ACC112 (cell line): ENCODE results near the gene SIRPG.

Experiments
- H2AFZ ChIP-seq: fragments of 200-600 bp; sonication (generic); one replicate; pipeline ENCODE4 v1.6.0; 2017; ENCODE audit warnings: antibody characterized with exemption, low read length; ENCODE audit not compliant: unreplicated experiment
- H3K27ac ChIP-seq: fragments of 200-600 bp; sonication (generic); 2 replicates; pipeline ENCODE4 v1.5.1; 2014; ENCODE audit warnings: low read depth, mild to moderate bottlenecking, antibody characterized with exemption, low read length, moderate library complexity
- H3K27me3 ChIP-seq: fragments of 200-600 bp; sonication (generic); 2 replicates; pipeline ENCODE4 v1.6.1; 2014; ENCODE audit warnings: mild to moderate bottlenecking, antibody characterized with exemption, low read length, moderate library complexity, mixed read lengths; ENCODE audit not compliant: insufficient read depth
- H3K36me3 ChIP-seq: fragments of 200-600 bp; sonication (generic); 2 replicates; pipeline ENCODE4 v1.6.1; 2016; ENCODE audit warnings: mild to moderate bottlenecking, antibody characterized with exemption, low read length, moderate library complexity, mixed read lengths; ENCODE audit not compliant: insufficient read depth
- H3K4me1 ChIP-seq: fragments of 200-600 bp; sonication (generic); one replicate; pipeline ENCODE4 v1.6.1; 2016; ENCODE audit warnings: low read length, mixed read lengths; ENCODE audit not compliant: insufficient read depth, unreplicated experiment, control insufficient read depth
- H3K4me3 ChIP-seq: fragments of 200-600 bp; sonication (generic); 2 replicates; pipeline ENCODE4 v1.5.1; 2014; ENCODE audit warnings: mild to moderate bottlenecking, low read depth, low read length
- H3K79me2 ChIP-seq: fragments of 200-600 bp; sonication (generic); one replicate; pipeline ENCODE4 v1.6.0; 2016; ENCODE audit warnings: low read length; ENCODE audit not compliant: control insufficient read depth, unreplicated experiment, insufficient read depth

The SIRPG gene

GRCh38 chr20:1595333-1595732 lies 62.2 kb downstream of the SIRPG start:
- Histone ChIP-seq H2AFZ (no peak overlapping the region), H3K4me1 (no peaks in the 10 kb centered on the region), H3K36me3 (no peaks in the 10 kb centered on the region), H3K27ac (no peak overlapping the region), H3K79me2 (no peaks in the 10 kb centered on the region), H3K27me3 (no peaks in the 10 kb centered on the region), H3K4me3 (no peak overlapping the region)

- no peaks in the 10 kb centered on the region for H3K27me3 ChIP-seq
- H3K4me3 ChIP-seq: no peak overlapping the region
- H3K27ac ChIP-seq: no peak overlapping the region
- no peaks in the 10 kb centered on the region for H3K36me3 ChIP-seq
- H3K4me1 ChIP-seq: no peaks in the 10 kb centered on the region
- H3K79me2 ChIP-seq: no peaks in the 10 kb centered on the region
- H2AFZ ChIP-seq: no peak overlapping the region
Measured at GRCh38 chr20:1588533-1589460, 68.8 kb downstream of the SIRPG start.

GRCh38 chr20:1587781-1588532 lies 69.6 kb downstream of the SIRPG start:
- Histone ChIP-seq H3K4me3 (no peak overlapping the region), H3K27me3 (no peaks in the 10 kb centered on the region), H3K27ac (no peak overlapping the region), H2AFZ (no peak overlapping the region), H3K4me1 (no peaks in the 10 kb centered on the region), H3K36me3 (no peaks in the 10 kb centered on the region), H3K79me2 (no peaks in the 10 kb centered on the region)

GRCh38 chr20:1579488-1579887 lies 78.1 kb downstream of the SIRPG start:
- Histone ChIP-seq H3K4me3 (no peak overlapping the region), H2AFZ (no peak overlapping the region), H3K36me3 (no peaks in the 10 kb centered on the region), H3K4me1 (no peaks in the 10 kb centered on the region), H3K27me3 (no peaks in the 10 kb centered on the region), H3K27ac (no peak overlapping the region), H3K79me2 (no peaks in the 10 kb centered on the region)
